MM.1S (cell line): ENCODE measurements around the gene HRCT1.
"Not testable (repeated sequence)": the region's sequence is repeated elsewhere in the genome, so short reads cannot be mapped to it uniquely, and the experiment has no call there.

Experiments used
- DNase-seq: peaks from one replicate; pipeline ENCODE4 v3.0.0-alpha.2; 2015
- H2AFZ ChIP-seq: fragments of 300-600 bp; sonication (generic); 2 replicates; pipeline ENCODE4 v1.6.0; 2016; ENCODE audit warnings: antibody characterized with exemption, low read length
- H3F3A ChIP-seq: fragments of 300-600 bp; sonication (generic); 2 replicates; pipeline ENCODE4 v1.6.1; 2016; ENCODE audit warnings: mild to moderate bottlenecking, antibody characterized with exemption, low read length, moderate library complexity, mixed read lengths; ENCODE audit not compliant: insufficient read depth
- H3K27ac ChIP-seq: fragments of 300-600 bp; sonication (generic); 2 replicates; pipeline ENCODE4 v1.5.1; 2016; ENCODE audit warnings: mild to moderate bottlenecking, low read length
- H3K27me3 ChIP-seq: fragments of 300-600 bp; sonication (generic); replicated peaks from 2 replicates; pipeline ENCODE4 v1.6.0; 2016; ENCODE audit warnings: low read length; ENCODE audit not compliant: insufficient read depth
- H3K36me3 ChIP-seq: fragments of 300-600 bp; sonication (generic); replicated peaks from 2 replicates; pipeline ENCODE4 v1.6.1; 2016; ENCODE audit warnings: mild to moderate bottlenecking, low read length, mixed read lengths; ENCODE audit not compliant: insufficient read depth
- H3K4me1 ChIP-seq: fragments of 300-600 bp; sonication (generic); 2 replicates; pipeline ENCODE4 v1.6.1; 2016; ENCODE audit warnings: low read length, mixed read lengths
- H3K4me2 ChIP-seq: fragments of 300-600 bp; sonication (generic); 2 replicates; pipeline ENCODE4 v1.6.0; 2016; ENCODE audit warnings: low read depth, low read length
- H3K4me3 ChIP-seq: fragments of 300-600 bp; sonication (generic); 2 replicates; pipeline ENCODE4 v1.5.1; 2016; ENCODE audit warnings: low read length, mixed read lengths
- H3K79me2 ChIP-seq: fragments of 300-600 bp; sonication (generic); 2 replicates; pipeline ENCODE4 v1.6.1; 2016; ENCODE audit warnings: mixed run types, low read length, mixed read lengths
- H3K9ac ChIP-seq: fragments of 300-600 bp; sonication (generic); 2 replicates; pipeline ENCODE4 v1.6.1; 2016; ENCODE audit warnings: low read length, mixed read lengths
- H3K9me2 ChIP-seq: fragments of 300-600 bp; sonication (generic); replicated peaks from 2 replicates; pipeline ENCODE4 v1.6.1; 2016; ENCODE audit warnings: mild to moderate bottlenecking, low read length, mixed read lengths; ENCODE audit not compliant: insufficient read depth
- H3K9me3 ChIP-seq: fragments of 300-600 bp; sonication (generic); replicated peaks from 2 replicates; pipeline ENCODE4 v1.6.1; 2016; ENCODE audit warnings: mild to moderate bottlenecking, low read length, mixed read lengths; ENCODE audit not compliant: insufficient read depth
- H4K20me1 ChIP-seq: fragments of 300-600 bp; sonication (generic); 2 replicates; pipeline ENCODE4 v1.6.1; 2016; ENCODE audit warnings: mild to moderate bottlenecking, low read length, moderate library complexity, mixed read lengths; ENCODE audit not compliant: insufficient read depth
- EZH2 ChIP-seq: fragments of 300-600 bp; sonication (generic); optimal IDR thresholded peaks from 2 replicates; pipeline ENCODE3; 2017; ENCODE audit warnings: low read depth, mild to moderate bottlenecking, antibody characterized with exemption, low read length, mixed read lengths
- EZH2phosphoT487 ChIP-seq: fragments of 300-600 bp; sonication (generic); IDR thresholded peaks from 2 replicates; pipeline ENCODE4 v1.6.1; 2018; ENCODE audit warnings: antibody characterized with exemption, low read length
- TF ChIP-seq, protein P1 (sequence below): fragments of 300-600 bp; sonication (generic); IDR thresholded peaks from 2 replicates; pipeline ENCODE4 v1.5.1; 2016; ENCODE audit warnings: antibody characterized with exemption, low read length, mixed read lengths

The HRCT1 gene

GRCh38 chr9:35892051-35892450, 14.0 kb upstream of the HRCT1 start:
- Histone ChIP-seq H3K36me3 (no peaks in the 10 kb centered on the region), H3K9me2 (no peaks in the 10 kb centered on the region), H3K4me1 (peaks cover 30% of the 10 kb centered on the region), H3K4me2 (peak overlapping the region; percentile 27; the same call in 1 of the 2 replicates), H4K20me1 (no peaks in the 10 kb centered on the region), H3K9ac (no peak overlapping the region), H3F3A (0 out of 2 replicates have a peak, but pooled peaks cover 5% of the 10 kb centered on the region), H3K79me2 (no peaks in the 10 kb centered on the region), H3K27me3 (no peaks in the 10 kb centered on the region), H2AFZ (peak overlapping the region; percentile 24; the same call in 1 of the 2 replicates), H3K27ac (no peak overlapping the region), H3K4me3 (no peak overlapping the region), H3K9me3 (no peaks in the 10 kb centered on the region)
- no peak for DNase-seq
- no peak for TF ChIP-seq EZH2phosphoT487
- no peak for TF ChIP-seq EZH2
- TF ChIP-seq, protein P1, sequence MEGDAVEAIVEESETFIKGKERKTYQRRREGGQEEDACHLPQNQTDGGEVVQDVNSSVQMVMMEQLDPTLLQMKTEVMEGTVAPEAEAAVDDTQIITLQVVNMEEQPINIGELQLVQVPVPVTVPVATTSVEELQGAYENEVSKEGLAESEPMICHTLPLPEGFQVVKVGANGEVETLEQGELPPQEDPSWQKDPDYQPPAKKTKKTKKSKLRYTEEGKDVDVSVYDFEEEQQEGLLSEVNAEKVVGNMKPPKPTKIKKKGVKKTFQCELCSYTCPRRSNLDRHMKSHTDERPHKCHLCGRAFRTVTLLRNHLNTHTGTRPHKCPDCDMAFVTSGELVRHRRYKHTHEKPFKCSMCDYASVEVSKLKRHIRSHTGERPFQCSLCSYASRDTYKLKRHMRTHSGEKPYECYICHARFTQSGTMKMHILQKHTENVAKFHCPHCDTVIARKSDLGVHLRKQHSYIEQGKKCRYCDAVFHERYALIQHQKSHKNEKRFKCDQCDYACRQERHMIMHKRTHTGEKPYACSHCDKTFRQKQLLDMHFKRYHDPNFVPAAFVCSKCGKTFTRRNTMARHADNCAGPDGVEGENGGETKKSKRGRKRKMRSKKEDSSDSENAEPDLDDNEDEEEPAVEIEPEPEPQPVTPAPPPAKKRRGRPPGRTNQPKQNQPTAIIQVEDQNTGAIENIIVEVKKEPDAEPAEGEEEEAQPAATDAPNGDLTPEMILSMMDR = no peak

GRCh38 chr9:35896570-35896969, 9.4 kb upstream of the HRCT1 start:
- H4K20me1 ChIP-seq = no peaks in the 10 kb centered on the region
- no peak overlapping the region for H3K27ac ChIP-seq
- no peaks in the 10 kb centered on the region for H3K9me3 ChIP-seq
- H3K36me3 ChIP-seq = no peaks in the 10 kb centered on the region
- no peaks in the 10 kb centered on the region for H3K9me2 ChIP-seq
- no peaks in the 10 kb centered on the region for H3K79me2 ChIP-seq
- DNase-seq = no peak
- H3K9ac ChIP-seq = no peak overlapping the region
- H3K27me3 ChIP-seq = no peaks in the 10 kb centered on the region
- H3K4me2 ChIP-seq = no peak overlapping the region
- peaks cover 45% of the 10 kb centered on the region for H3K4me1 ChIP-seq
- peaks cover 12% of the 10 kb centered on the region; the same call in 1 of the 2 replicates for H3F3A ChIP-seq
- H2AFZ ChIP-seq = no peak overlapping the region
- TF ChIP-seq, protein P1 = no peak
- TF ChIP-seq EZH2phosphoT487 (no peak), EZH2 (no peak)
- H3K4me3 ChIP-seq = no peak overlapping the region

GRCh38 chr9:35897376-35898099, 8.5 kb upstream of the HRCT1 start:
- not testable (repeated sequence) for H4K20me1 ChIP-seq, H3K27me3 ChIP-seq, H3K36me3 ChIP-seq, H3K4me3 ChIP-seq, H3K9me2 ChIP-seq, H3K79me2 ChIP-seq, H3K9me3 ChIP-seq
- peak overlapping the region; percentile 6; the same call in 1 of the 2 replicates for H3K9ac ChIP-seq
- peak overlapping the region; percentile 63; the same call in 1 of the 2 replicates for H3K27ac ChIP-seq
- peak; percentile 62 for DNase-seq
- peaks cover 36% of the 10 kb centered on the region for H3K4me1 ChIP-seq
- peak overlapping the region; percentile 40 for H3K4me2 ChIP-seq
- H2AFZ ChIP-seq = 0 out of 2 replicates have a peak overlapping the region, but pooled peaks have one; percentile 15
- peaks cover 12% of the 10 kb centered on the region; the same call in 1 of the 2 replicates for H3F3A ChIP-seq

DNA sequence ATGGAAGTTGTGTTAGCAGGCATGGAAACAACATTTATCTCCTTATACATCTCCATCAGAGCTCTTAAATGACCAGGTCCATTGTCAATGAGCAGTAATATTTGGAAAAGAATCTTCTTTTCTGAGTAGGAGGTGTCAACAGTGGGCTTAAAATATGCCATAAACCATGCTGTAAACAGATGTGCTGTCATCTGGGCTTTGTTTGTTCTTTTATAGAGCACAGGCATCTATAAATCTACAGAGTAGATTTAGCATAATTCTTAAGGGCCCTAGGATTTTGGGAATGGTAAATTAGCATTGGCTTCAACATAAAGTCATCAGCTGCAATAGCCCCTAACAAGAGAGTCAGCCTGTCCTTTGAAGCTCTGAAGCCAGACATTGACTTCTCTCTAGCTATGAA, 7.7 kb upstream of the HRCT1 start:
- Histone ChIP-seq H3K4me1 (peaks cover 44% of the 10 kb centered on the region), H2AFZ (0 out of 2 replicates have a peak overlapping the region, but pooled peaks have one; percentile 15), H3K9me2 (no peaks in the 10 kb centered on the region), H3F3A (peaks cover 12% of the 10 kb centered on the region; the same call in 1 of the 2 replicates), H3K27ac (peak overlapping the region; percentile 63; the same call in 1 of the 2 replicates), H3K4me2 (peak overlapping the region; percentile 35; the same call in 1 of the 2 replicates), H3K36me3 (no peaks in the 10 kb centered on the region), H3K4me3 (no peak overlapping the region), H3K79me2 (no peaks in the 10 kb centered on the region), H3K9me3 (no peaks in the 10 kb centered on the region), H3K27me3 (no peaks in the 10 kb centered on the region), H4K20me1 (no peaks in the 10 kb centered on the region), H3K9ac (peak overlapping the region; percentile 5; the same call in 1 of the 2 replicates)
- DNase-seq = no peak
- TF ChIP-seq EZH2phosphoT487 (no peak), EZH2 (no peak)
- TF ChIP-seq, protein P1 = no peak
